ENCODE measurements around the gene TBCK. TPM values are rescaled to one million over a fixed set of nuclear protein-coding genes. Genes with fewer than 3 reads are reported as not detected.

TBCK gene
- total and polyA plus RNA-seq, 4 donors, result 4.9 to 25.5 (median 15.8) TPM

DNA sequence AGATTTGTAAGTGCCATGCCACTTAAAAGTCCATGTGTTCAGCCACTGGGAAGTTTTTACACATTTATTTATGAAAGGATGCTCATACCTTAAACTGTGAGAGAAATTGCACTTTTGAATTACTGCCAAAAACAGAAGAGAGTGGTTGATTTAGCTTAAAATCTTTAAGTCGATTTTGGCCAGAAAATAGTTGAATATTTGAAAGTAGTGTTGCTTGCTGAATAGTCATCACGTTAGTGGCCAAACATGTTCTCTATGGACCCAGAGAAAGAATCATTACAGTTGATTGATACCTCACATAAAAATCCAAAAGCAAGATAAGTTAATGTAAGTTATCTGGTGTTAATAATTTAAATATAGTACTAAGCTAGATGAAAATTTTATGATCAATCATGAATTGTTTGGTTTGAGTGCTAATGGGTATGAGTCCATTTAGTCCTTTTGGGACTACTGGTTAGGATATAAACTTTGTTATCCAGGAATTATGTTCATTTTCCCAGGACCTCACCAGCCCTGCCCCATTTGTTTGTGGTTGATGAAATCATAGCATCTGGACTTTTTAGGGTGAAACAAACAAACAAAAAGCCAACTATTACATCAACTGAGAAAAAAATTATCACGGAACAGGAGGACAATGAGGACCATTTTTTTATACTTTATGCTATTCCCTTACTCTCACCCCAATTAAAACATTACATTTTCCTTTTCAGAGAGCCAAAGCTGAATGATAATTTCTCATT lies 46.2 kb upstream of the TBCK start:
- no peak for TF ChIP-seq EGR1 (IDR thresholded peaks at IDR 0.05; ENCODE audit: low read depth in 2 of 2)
- TF ChIP-seq FOXA2 (IDR thresholded peaks at IDR 0.05), result no peak
- no peak for TF ChIP-seq YY1 (IDR thresholded peaks at IDR 0.05)
- TF ChIP-seq SP1 (IDR thresholded peaks at IDR 0.05), result no peak
- no peak for TF ChIP-seq RAD21 (IDR thresholded peaks at IDR 0.05)
- TF ChIP-seq HNF4A (conservative IDR thresholded peaks at IDR 0.05), result no peak
- TF ChIP-seq, protein P1, sequence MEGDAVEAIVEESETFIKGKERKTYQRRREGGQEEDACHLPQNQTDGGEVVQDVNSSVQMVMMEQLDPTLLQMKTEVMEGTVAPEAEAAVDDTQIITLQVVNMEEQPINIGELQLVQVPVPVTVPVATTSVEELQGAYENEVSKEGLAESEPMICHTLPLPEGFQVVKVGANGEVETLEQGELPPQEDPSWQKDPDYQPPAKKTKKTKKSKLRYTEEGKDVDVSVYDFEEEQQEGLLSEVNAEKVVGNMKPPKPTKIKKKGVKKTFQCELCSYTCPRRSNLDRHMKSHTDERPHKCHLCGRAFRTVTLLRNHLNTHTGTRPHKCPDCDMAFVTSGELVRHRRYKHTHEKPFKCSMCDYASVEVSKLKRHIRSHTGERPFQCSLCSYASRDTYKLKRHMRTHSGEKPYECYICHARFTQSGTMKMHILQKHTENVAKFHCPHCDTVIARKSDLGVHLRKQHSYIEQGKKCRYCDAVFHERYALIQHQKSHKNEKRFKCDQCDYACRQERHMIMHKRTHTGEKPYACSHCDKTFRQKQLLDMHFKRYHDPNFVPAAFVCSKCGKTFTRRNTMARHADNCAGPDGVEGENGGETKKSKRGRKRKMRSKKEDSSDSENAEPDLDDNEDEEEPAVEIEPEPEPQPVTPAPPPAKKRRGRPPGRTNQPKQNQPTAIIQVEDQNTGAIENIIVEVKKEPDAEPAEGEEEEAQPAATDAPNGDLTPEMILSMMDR (IDR thresholded peaks at IDR 0.05; ENCODE audit: low read depth, low read length, missing input control), result no peak
- no peak for TF ChIP-seq NR2F2 (IDR thresholded peaks at IDR 0.05)
- Histone ChIP-seq H3K36me3 (ENCODE audit: control insufficient read depth in 4 of 4, insufficient read depth in 3 of 4, low read depth in 1 of 4, low read length in 3 of 4) (no peaks in the 10 kb centered on the region), H3K4me3 (ENCODE audit: low read depth in 1 of 3, low read length in 3 of 3) (no peak overlapping the region), H3K9ac (ENCODE audit: low read depth in 1 of 2, low read length in 2 of 2) (no peak overlapping the region), H3K27ac (ENCODE audit: low read depth in 1 of 2, low read length in 2 of 2) (no peak overlapping the region), H3K27me3 (ENCODE audit: control insufficient read depth in 4 of 4, insufficient read depth in 4 of 4, low read length in 3 of 4) (no peaks in the 10 kb centered on the region), H3K9me3 (ENCODE audit: control insufficient read depth in 4 of 4, low read length in 3 of 4) (no peaks in the 10 kb centered on the region), H3K4me1 (ENCODE audit: control insufficient read depth in 4 of 4, insufficient read depth in 4 of 4, low read length in 3 of 4) (no peaks in the 10 kb centered on the region)
- DNase-seq (ENCODE audit: low spot score), result no peak
- WGBS, result 86% methylated on average over 3 of the region's 3 CpGs

GRCh38 chr4:106358899-106359298 lies 42.9 kb upstream of the TBCK start:
- DNase-seq (ENCODE audit: low spot score), result no peak
- TF ChIP-seq JUND (IDR thresholded peaks at IDR 0.05), result no peak
- TF ChIP-seq ZBTB33 (IDR thresholded peaks at IDR 0.05), result no peak
- TF ChIP-seq SP1 (IDR thresholded peaks at IDR 0.05), result no peak
- no peak for TF ChIP-seq HNF4A (conservative IDR thresholded peaks at IDR 0.05)
- Histone ChIP-seq H3K36me3 (ENCODE audit: control insufficient read depth in 4 of 4, insufficient read depth in 3 of 4, low read depth in 1 of 4, low read length in 3 of 4) (no peaks in the 10 kb centered on the region), H3K9ac (ENCODE audit: low read depth in 1 of 2, low read length in 2 of 2) (no peak overlapping the region), H3K4me1 (ENCODE audit: control insufficient read depth in 4 of 4, insufficient read depth in 4 of 4, low read length in 3 of 4) (no peaks in the 10 kb centered on the region), H3K27ac (ENCODE audit: low read depth in 1 of 2, low read length in 2 of 2) (no peak overlapping the region), H3K9me3 (ENCODE audit: control insufficient read depth in 4 of 4, low read length in 3 of 4) (no peaks in the 10 kb centered on the region), H3K4me3 (ENCODE audit: low read depth in 1 of 3, low read length in 3 of 3) (no peak overlapping the region), H3K27me3 (ENCODE audit: control insufficient read depth in 4 of 4, insufficient read depth in 4 of 4, low read length in 3 of 4) (no peaks in the 10 kb centered on the region)
- WGBS, result 80% methylated on average over 1 of the region's 1 CpG

DNA sequence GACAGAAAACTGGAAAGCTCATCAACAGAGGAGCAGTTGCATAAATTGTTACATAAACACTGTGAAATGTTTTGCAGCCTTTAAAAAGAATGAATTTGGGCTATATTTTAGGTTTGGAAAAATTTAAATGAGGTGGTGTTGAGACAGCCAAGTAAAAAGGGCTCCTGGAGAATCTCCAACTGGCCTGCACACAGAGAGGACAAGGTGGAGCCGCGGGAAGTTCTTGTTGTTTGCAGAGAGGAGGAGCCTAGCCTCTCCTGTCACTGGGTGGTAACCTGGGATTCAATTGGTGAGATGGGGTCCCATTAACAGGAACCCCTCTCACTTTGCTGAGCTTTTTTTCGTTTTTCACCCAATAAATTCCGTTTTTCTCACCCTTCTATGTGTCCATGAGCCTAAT lies 39.2 kb upstream of the TBCK start:
- Histone ChIP-seq H3K27ac (ENCODE audit: low read depth in 1 of 2, low read length in 2 of 2) (no peak overlapping the region), H3K27me3 (ENCODE audit: control insufficient read depth in 4 of 4, insufficient read depth in 4 of 4, low read length in 3 of 4) (no peaks in the 10 kb centered on the region), H3K9me3 (ENCODE audit: control insufficient read depth in 4 of 4, low read length in 3 of 4) (no peaks in the 10 kb centered on the region), H3K4me3 (ENCODE audit: low read depth in 1 of 3, low read length in 3 of 3) (peak overlapping the region; percentile 36 to 82 (median 53)), H3K9ac (ENCODE audit: low read depth in 1 of 2, low read length in 2 of 2) (peak overlapping the region; percentile 22 to 40), H3K4me1 (ENCODE audit: control insufficient read depth in 4 of 4, insufficient read depth in 4 of 4, low read length in 3 of 4) (no peaks in the 10 kb centered on the region), H3K36me3 (ENCODE audit: control insufficient read depth in 4 of 4, insufficient read depth in 3 of 4, low read depth in 1 of 4, low read length in 3 of 4) (peaks cover 0 to 3% (median 0%) of the 10 kb centered on the region in 4 donors)
- WGBS, result 28% methylated on average over 4 of the region's 4 CpGs
- no peak for DNase-seq (ENCODE audit: low spot score)
- TF ChIP-seq EGR1 (IDR thresholded peaks at IDR 0.05; ENCODE audit: low read depth in 2 of 2) (no peak), NR2F2 (IDR thresholded peaks at IDR 0.05) (no peak), YY1 (IDR thresholded peaks at IDR 0.05) (peak; percentile 12), JUND (IDR thresholded peaks at IDR 0.05) (no peak)

Data from liver (tissue), 9 donors.